HepG2 (cell line): ENCODE data around the gene MYH7. TPM values are rescaled to one million over a fixed set of nuclear protein-coding genes. Genes with fewer than 3 reads are reported as not detected.

Experiments
- ELF3 ChIP-seq: IDR thresholded peaks from 2 replicates; pipeline ENCODE4 v1.6.1; 2016; ENCODE audit warnings: missing genetic modification reagents, missing compliant biosample characterization
- HMG20B ChIP-seq: conservative IDR thresholded peaks from 2 replicates; pipeline ENCODE4 v1.6.1; 2016; ENCODE audit warnings: missing genetic modification reagents, missing compliant biosample characterization
- KDM4B ChIP-seq: sonication (generic); formaldehyde crosslinking; IDR thresholded peaks from 2 replicates; pipeline ENCODE4 v1.4.0; 2020; ENCODE audit warnings: missing genetic modification reagents
- MED8 ChIP-seq: sonication (generic); formaldehyde crosslinking; IDR thresholded peaks from 2 replicates; pipeline ENCODE4 v1.8.1; 2023; ENCODE audit warnings: mild to moderate bottlenecking, missing genetic modification reagents; ENCODE audit not compliant: insufficient replicate concordance
- RFX3 ChIP-seq: IDR thresholded peaks from 2 replicates; pipeline ENCODE4 v1.6.1; 2016; ENCODE audit warnings: missing biosample characterization, missing genetic modification reagents
- SPEN ChIP-seq: sonication (generic); formaldehyde crosslinking; IDR thresholded peaks from 2 replicates; pipeline ENCODE4 v1.5.1; 2020; ENCODE audit warnings: low read depth, mild to moderate bottlenecking, missing genetic modification reagents
- THAP11 ChIP-seq: IDR thresholded peaks from 2 replicates; pipeline ENCODE4 v1.6.1; 2016; ENCODE audit warnings: missing biosample characterization, missing genetic modification reagents
- ZBTB1 ChIP-seq: sonication (generic); formaldehyde crosslinking; IDR thresholded peaks from 2 replicates; pipeline ENCODE4 v1.4.0; 2020; ENCODE audit warnings: missing genetic modification reagents, borderline replicate concordance
- ZNF713 ChIP-seq: sonication (generic); formaldehyde crosslinking; IDR thresholded peaks from 2 replicates; pipeline ENCODE4 v1.4.0; 2020; ENCODE audit warnings: mild to moderate bottlenecking, missing genetic modification reagents
- ZNF775 ChIP-seq: sonication (generic); formaldehyde crosslinking; IDR thresholded peaks from 2 replicates; pipeline ENCODE4 v1.4.0; 2020; ENCODE audit warnings: missing genetic modification reagents, mild to moderate bottlenecking, moderate library complexity, borderline replicate concordance
- ZNF790 ChIP-seq: sonication (generic); formaldehyde crosslinking; IDR thresholded peaks from 2 replicates; pipeline ENCODE4 v1.8.0; 2022; ENCODE audit warnings: missing genetic modification reagents, mild to moderate bottlenecking, borderline replicate concordance
- polyA plus RNA-seq, 8 experiments: library from polyadenylated mRNA; depleted of rRNA in 3 of 8; stranded (reverse) in 7 of 8; unstranded in 1 of 8; fragments of >200 nt; fragmentation: Illumina TruSeq in 4 of 8; extraction: Trizol in 4 of 8; gene quantifications; 2 replicates each; pipeline versions ENCODE4 v1.2.1 to v1.2.3, GENCODE V29; 2011 to 2016; ENCODE audit warnings: low read depth in 4 of 8, missing spikeins in 1 of 8, mixed read lengths in 1 of 8; ENCODE audit not compliant: insufficient read depth in 1 of 8
- total RNA-seq, 5 experiments: library from RNA; depleted of rRNA; stranded (reverse); fragments of >200 nt; fragmentation: Illumina TruSeq; extraction: Trizol; gene quantifications; 2 replicates each; pipeline ENCODE4 v1.2.3, GENCODE V29; 2016; ENCODE audit warnings: low read depth in 1 of 5
- TF ChIP-seq, protein P1 (sequence below): sonication (generic); formaldehyde crosslinking; IDR thresholded peaks from 2 replicates; pipeline ENCODE4 v1.4.0; 2020; ENCODE audit warnings: missing genetic modification reagents, borderline replicate concordance
- TF ChIP-seq, protein P2 (sequence below): fragments of 450-650 bp; IDR thresholded peaks from 2 replicates; pipeline ENCODE4 v1.6.1; 2017
- TF ChIP-seq, protein P3 (sequence below): sonication (generic); formaldehyde crosslinking; IDR thresholded peaks from 2 replicates; pipeline ENCODE4 v1.4.0; 2020; ENCODE audit warnings: missing genetic modification reagents, mild to moderate bottlenecking, borderline replicate concordance
- TF ChIP-seq, protein P4 (sequence below): sonication (generic); formaldehyde crosslinking; IDR thresholded peaks from 2 replicates; pipeline ENCODE4 v1.4.0; 2020; ENCODE audit warnings: missing genetic modification reagents
- TF ChIP-seq, protein P5 (sequence below): sonication (generic); formaldehyde crosslinking; IDR thresholded peaks from 2 replicates; pipeline ENCODE4 v1.8.0; 2022; ENCODE audit warnings: mild to moderate bottlenecking, missing genetic modification reagents, borderline replicate concordance

The MYH7 gene
- total and polyA plus RNA-seq, 2 of the 13 experiments (the other 11 are each of a cell fraction or from before 2014, with no cell fraction given): 0.04 TPM; not detected in 1

DNA sequence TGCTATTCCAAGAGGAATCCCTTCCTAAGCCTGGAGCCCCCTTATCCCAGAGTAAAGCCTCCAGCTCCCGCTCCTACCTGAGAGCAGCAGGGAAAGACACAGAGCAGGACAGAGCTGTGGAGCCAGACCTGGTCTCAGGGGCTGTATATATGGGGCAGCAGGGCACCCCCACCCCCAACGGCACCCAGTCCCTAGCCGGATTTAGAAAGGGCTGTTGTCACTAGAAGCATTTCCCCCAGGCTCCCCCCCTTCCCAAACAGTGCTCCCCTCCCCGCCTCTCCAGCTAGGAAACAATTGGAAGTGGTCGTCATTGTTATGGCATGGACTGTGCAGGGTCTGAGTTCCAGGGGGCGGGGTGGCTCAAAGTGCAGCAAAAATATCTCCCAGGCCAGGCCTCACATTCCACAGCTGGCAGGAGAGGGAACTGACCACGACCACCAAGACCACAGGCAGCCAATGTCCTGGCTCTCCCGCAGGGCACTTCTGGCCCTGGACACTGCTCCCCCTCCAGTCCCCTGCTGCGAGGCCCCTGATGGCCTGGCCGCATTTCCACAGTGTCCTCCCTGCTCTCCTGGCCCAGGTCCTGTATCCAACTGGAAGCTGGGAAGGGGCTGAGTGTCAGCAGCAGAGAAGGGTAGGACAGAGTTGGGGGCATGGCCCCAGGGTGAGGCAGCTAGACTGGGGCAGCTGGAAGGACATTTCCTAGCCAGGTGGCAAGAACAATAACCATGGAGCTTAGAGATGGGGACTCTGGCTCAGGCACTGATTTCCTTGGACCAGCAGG lies at the start of gene MYH7 (continued):
- TF ChIP-seq, protein P1, sequence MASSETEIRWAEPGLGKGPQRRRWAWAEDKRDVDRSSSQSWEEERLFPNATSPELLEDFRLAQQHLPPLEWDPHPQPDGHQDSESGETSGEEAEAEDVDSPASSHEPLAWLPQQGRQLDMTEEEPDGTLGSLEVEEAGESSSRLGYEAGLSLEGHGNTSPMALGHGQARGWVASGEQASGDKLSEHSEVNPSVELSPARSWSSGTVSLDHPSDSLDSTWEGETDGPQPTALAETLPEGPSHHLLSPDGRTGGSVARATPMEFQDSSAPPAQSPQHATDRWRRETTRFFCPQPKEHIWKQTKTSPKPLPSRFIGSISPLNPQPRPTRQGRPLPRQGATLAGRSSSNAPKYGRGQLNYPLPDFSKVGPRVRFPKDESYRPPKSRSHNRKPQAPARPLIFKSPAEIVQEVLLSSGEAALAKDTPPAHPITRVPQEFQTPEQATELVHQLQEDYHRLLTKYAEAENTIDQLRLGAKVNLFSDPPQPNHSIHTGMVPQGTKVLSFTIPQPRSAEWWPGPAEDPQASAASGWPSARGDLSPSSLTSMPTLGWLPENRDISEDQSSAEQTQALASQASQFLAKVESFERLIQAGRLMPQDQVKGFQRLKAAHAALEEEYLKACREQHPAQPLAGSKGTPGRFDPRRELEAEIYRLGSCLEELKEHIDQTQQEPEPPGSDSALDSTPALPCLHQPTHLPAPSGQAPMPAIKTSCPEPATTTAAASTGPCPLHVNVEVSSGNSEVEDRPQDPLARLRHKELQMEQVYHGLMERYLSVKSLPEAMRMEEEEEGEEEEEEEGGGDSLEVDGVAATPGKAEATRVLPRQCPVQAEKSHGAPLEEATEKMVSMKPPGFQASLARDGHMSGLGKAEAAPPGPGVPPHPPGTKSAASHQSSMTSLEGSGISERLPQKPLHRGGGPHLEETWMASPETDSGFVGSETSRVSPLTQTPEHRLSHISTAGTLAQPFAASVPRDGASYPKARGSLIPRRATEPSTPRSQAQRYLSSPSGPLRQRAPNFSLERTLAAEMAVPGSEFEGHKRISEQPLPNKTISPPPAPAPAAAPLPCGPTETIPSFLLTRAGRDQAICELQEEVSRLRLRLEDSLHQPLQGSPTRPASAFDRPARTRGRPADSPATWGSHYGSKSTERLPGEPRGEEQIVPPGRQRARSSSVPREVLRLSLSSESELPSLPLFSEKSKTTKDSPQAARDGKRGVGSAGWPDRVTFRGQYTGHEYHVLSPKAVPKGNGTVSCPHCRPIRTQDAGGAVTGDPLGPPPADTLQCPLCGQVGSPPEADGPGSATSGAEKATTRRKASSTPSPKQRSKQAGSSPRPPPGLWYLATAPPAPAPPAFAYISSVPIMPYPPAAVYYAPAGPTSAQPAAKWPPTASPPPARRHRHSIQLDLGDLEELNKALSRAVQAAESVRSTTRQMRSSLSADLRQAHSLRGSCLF (CRISPR knock-in tag): no peak
- TF ChIP-seq ZNF790 (0 out of 2 replicates have a peak, but pooled peaks have one; percentile 76), ELF3 (CRISPR knock-in tag) (no peak), MED8 (CRISPR knock-in tag) (no peak), ZNF775 (CRISPR knock-in tag) (no peak), ZBTB1 (CRISPR knock-in tag) (no peak), ZNF713 (CRISPR knock-in tag) (no peak), SPEN (CRISPR knock-in tag) (0 out of 2 replicates have a peak, but pooled peaks have one; percentile 55), RFX3 (no peak), HMG20B (CRISPR knock-in tag) (no peak), KDM4B (CRISPR knock-in tag) (no peak), THAP11 (CRISPR knock-in tag) (no peak)
- TF ChIP-seq, protein P2, sequence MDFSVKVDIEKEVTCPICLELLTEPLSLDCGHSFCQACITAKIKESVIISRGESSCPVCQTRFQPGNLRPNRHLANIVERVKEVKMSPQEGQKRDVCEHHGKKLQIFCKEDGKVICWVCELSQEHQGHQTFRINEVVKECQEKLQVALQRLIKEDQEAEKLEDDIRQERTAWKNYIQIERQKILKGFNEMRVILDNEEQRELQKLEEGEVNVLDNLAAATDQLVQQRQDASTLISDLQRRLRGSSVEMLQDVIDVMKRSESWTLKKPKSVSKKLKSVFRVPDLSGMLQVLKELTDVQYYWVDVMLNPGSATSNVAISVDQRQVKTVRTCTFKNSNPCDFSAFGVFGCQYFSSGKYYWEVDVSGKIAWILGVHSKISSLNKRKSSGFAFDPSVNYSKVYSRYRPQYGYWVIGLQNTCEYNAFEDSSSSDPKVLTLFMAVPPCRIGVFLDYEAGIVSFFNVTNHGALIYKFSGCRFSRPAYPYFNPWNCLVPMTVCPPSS: no peak
- TF ChIP-seq, protein P3, sequence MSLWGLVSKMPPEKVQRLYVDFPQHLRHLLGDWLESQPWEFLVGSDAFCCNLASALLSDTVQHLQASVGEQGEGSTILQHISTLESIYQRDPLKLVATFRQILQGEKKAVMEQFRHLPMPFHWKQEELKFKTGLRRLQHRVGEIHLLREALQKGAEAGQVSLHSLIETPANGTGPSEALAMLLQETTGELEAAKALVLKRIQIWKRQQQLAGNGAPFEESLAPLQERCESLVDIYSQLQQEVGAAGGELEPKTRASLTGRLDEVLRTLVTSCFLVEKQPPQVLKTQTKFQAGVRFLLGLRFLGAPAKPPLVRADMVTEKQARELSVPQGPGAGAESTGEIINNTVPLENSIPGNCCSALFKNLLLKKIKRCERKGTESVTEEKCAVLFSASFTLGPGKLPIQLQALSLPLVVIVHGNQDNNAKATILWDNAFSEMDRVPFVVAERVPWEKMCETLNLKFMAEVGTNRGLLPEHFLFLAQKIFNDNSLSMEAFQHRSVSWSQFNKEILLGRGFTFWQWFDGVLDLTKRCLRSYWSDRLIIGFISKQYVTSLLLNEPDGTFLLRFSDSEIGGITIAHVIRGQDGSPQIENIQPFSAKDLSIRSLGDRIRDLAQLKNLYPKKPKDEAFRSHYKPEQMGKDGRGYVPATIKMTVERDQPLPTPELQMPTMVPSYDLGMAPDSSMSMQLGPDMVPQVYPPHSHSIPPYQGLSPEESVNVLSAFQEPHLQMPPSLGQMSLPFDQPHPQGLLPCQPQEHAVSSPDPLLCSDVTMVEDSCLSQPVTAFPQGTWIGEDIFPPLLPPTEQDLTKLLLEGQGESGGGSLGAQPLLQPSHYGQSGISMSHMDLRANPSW (CRISPR knock-in tag): no peak
- TF ChIP-seq, protein P4, sequence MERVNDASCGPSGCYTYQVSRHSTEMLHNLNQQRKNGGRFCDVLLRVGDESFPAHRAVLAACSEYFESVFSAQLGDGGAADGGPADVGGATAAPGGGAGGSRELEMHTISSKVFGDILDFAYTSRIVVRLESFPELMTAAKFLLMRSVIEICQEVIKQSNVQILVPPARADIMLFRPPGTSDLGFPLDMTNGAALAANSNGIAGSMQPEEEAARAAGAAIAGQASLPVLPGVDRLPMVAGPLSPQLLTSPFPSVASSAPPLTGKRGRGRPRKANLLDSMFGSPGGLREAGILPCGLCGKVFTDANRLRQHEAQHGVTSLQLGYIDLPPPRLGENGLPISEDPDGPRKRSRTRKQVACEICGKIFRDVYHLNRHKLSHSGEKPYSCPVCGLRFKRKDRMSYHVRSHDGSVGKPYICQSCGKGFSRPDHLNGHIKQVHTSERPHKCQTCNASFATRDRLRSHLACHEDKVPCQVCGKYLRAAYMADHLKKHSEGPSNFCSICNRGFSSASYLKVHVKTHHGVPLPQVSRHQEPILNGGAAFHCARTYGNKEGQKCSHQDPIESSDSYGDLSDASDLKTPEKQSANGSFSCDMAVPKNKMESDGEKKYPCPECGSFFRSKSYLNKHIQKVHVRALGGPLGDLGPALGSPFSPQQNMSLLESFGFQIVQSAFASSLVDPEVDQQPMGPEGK (CRISPR knock-in tag): peak; percentile 87; the same call in 1 of the 2 replicates
- TF ChIP-seq, protein P5, sequence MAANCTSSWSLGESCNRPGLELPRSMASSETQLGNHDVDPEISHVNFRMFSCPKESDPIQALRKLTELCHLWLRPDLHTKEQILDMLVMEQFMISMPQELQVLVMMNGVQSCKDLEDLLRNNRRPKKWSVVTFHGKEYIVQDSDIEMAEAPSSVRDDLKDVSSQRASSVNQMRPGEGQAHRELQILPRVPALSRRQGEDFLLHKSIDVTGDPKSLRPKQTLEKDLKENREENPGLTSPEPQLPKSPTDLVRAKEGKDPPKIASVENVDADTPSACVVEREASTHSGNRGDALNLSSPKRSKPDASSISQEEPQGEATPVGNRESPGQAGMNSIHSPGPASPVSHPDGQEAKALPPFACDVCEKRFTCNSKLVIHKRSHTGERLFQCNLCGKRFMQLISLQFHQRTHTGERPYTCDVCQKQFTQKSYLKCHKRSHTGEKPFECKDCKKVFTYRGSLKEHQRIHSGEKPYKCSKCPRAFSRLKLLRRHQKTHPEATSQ (CRISPR knock-in tag): no peak
